Uterus (tissue), 2 donors: ENCODE data around the gene NSD2.

Experiments
- CTCF ChIP-seq, 4 experiments: fragments of 200-600 bp in 2 of 4; fragments of 450-650 bp in 2 of 4; sonication (generic) in 2 of 4; IDR thresholded peaks; one replicate each; pipeline ENCODE4 v1.5.1; 2016 to 2019; ENCODE audit warnings: antibody characterized with exemption in 4 of 4, mild to moderate bottlenecking in 2 of 4, moderate library complexity in 1 of 4
- POLR2A ChIP-seq, 2 donors: fragments of 450-650 bp; IDR thresholded peaks; one replicate each; pipeline ENCODE4 v1.6.1; 2016; ENCODE audit warnings: antibody characterized with exemption in 2 of 2, mild to moderate bottlenecking in 1 of 2, moderate library complexity in 1 of 2

GRCh38 chr4:1902243-1902642, 31.1 kb downstream of the NSD2 start:
- no peak for TF ChIP-seq CTCF (IDR thresholded peaks at IDR 0.05)
- no peak for TF ChIP-seq POLR2A (IDR thresholded peaks at IDR 0.05)
